Astrocyte (in vitro differentiated cells and primary cell): ENCODE results near the gene SSBP3. TPM values are rescaled to one million over a fixed set of nuclear protein-coding genes. Genes with fewer than 3 reads are reported as not detected.

Source experiments
- DNase-seq: peaks from one replicate; pipeline ENCODE4 v3.0.0-alpha.2; 2010; ENCODE audit warnings: low read depth
- FAIRE-seq: peaks from 2 replicates; lab custom pipeline; 2011; peaks lifted over from hg19 to GRCh38; lab: Jason Lieb, UNC
- H2AFZ ChIP-seq: 2 replicates; pipeline ENCODE4 v1.6.0; 2012; ENCODE audit warnings: low read depth, low read length, inconsistent platforms
- H3K27ac ChIP-seq: 2 replicates; pipeline ENCODE4 v1.5.1; 2011; ENCODE audit warnings: low read depth, low read length, inconsistent platforms
- H3K27me3 ChIP-seq: 2 replicates; pipeline ENCODE4 v1.6.0; 2011; ENCODE audit warnings: low read length, inconsistent platforms; ENCODE audit not compliant: insufficient read depth
- H3K36me3 ChIP-seq: 2 replicates; pipeline ENCODE4 v1.5.1; 2011; ENCODE audit warnings: low read length, inconsistent platforms; ENCODE audit not compliant: insufficient read depth
- H3K4me1 ChIP-seq: 2 replicates; pipeline ENCODE4 v1.5.1; 2011; ENCODE audit warnings: low read length, inconsistent platforms; ENCODE audit not compliant: insufficient read depth
- H3K4me2 ChIP-seq: 2 replicates; pipeline ENCODE4 v1.6.0; 2012; ENCODE audit warnings: low read length, inconsistent platforms
- H3K4me3 ChIP-seq: 2 replicates; pipeline ENCODE4 v1.5.1; 2011; ENCODE audit warnings: low read depth, mild to moderate bottlenecking, low read length, inconsistent platforms; ENCODE audit not compliant: insufficient read depth
- H3K79me2 ChIP-seq: 2 replicates; pipeline ENCODE4 v1.6.0; 2012; ENCODE audit warnings: mild to moderate bottlenecking, low read length, inconsistent platforms; ENCODE audit not compliant: insufficient read depth
- H3K9ac ChIP-seq: 2 replicates; pipeline ENCODE4 v1.6.0; 2012; ENCODE audit warnings: mild to moderate bottlenecking, low read length, inconsistent platforms
- H3K9me3 ChIP-seq: 2 replicates; pipeline ENCODE4 v1.5.1; 2012; ENCODE audit warnings: low read depth, mild to moderate bottlenecking, low read length, inconsistent platforms; ENCODE audit not compliant: insufficient read depth
- H4K20me1 ChIP-seq: 2 replicates; pipeline ENCODE4 v1.6.0; 2012; ENCODE audit warnings: low read length, inconsistent platforms; ENCODE audit not compliant: insufficient read depth
- H3K27ac Mint-ChIP-seq: one replicate; pipeline ENCODE4 v1.8.0; 2021; ENCODE audit warnings: mild to moderate bottlenecking, mixed read lengths; ENCODE audit not compliant: unreplicated experiment
- H3K27me3 Mint-ChIP-seq: one replicate; pipeline ENCODE4 v1.8.0; 2021; ENCODE audit warnings: low read depth, mixed read lengths; ENCODE audit not compliant: unreplicated experiment
- H3K36me3 Mint-ChIP-seq: one replicate; pipeline ENCODE4 v1.8.0; 2021; ENCODE audit warnings: low read depth, mixed read lengths; ENCODE audit not compliant: unreplicated experiment
- H3K4me1 Mint-ChIP-seq: one replicate; pipeline ENCODE4 v1.8.0; 2021; ENCODE audit warnings: low read depth, mixed read lengths; ENCODE audit not compliant: unreplicated experiment
- H3K4me3 Mint-ChIP-seq: one replicate; pipeline ENCODE4 v1.8.0; 2021; ENCODE audit warnings: mild to moderate bottlenecking, moderate library complexity, mixed read lengths; ENCODE audit not compliant: unreplicated experiment
- H3K9me3 Mint-ChIP-seq: one replicate; pipeline ENCODE4 v1.8.0; 2021; ENCODE audit warnings: mild to moderate bottlenecking, mixed read lengths; ENCODE audit not compliant: unreplicated experiment
- EZH2 ChIP-seq: IDR thresholded peaks from 2 replicates; pipeline ENCODE4 v1.6.1; 2012; ENCODE audit warnings: mild to moderate bottlenecking, low read length, inconsistent platforms; ENCODE audit not compliant: insufficient read depth
- total RNA-seq: library from RNA; stranded (reverse); gene quantifications from 2 replicates; pipeline ENCODE4 v1.2.1, GENCODE V29; 2021
- TF ChIP-seq, protein P1 (sequence below): IDR thresholded peaks from 2 replicates; pipeline ENCODE4 v1.5.1; 2011; ENCODE audit warnings: low read depth, mild to moderate bottlenecking, inconsistent platforms, low read length, moderate library complexity; ENCODE audit not compliant: insufficient read depth

SSBP3 gene
- total RNA-seq, 1 donor from 2014 or later: 89.8 TPM

DNA sequence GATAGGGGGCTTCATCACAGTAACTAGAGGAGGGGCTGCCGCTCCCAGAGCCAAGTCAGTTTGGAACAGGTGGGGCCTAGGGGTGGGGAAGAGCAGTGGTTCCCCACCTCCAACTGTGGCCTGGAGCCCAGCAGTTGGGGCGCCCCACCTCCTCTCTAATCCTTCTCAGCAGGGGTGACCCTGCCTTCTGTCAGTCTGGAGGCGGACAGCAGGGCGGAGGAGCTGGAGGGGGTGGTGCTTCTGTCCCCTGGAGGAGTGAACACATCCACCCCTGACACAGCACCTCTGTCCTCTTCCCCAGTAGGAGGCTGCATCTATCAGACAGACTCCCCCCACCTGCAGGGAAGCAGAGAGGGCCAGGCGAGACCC is 132.4 kb downstream of the SSBP3 start:
- peaks cover 53% of the 10 kb centered on the region for H3K4me1 Mint-ChIP-seq
- peak overlapping the region; percentile 63 for H3K4me2 ChIP-seq
- no peaks in the 10 kb centered on the region for H3K9me3 ChIP-seq
- no peaks in the 10 kb centered on the region for H3K9me3 Mint-ChIP-seq
- no peaks in the 10 kb centered on the region for H3K79me2 ChIP-seq
- H3K27me3 Mint-ChIP-seq: no peaks in the 10 kb centered on the region
- TF ChIP-seq EZH2: no peak
- TF ChIP-seq, protein P1, sequence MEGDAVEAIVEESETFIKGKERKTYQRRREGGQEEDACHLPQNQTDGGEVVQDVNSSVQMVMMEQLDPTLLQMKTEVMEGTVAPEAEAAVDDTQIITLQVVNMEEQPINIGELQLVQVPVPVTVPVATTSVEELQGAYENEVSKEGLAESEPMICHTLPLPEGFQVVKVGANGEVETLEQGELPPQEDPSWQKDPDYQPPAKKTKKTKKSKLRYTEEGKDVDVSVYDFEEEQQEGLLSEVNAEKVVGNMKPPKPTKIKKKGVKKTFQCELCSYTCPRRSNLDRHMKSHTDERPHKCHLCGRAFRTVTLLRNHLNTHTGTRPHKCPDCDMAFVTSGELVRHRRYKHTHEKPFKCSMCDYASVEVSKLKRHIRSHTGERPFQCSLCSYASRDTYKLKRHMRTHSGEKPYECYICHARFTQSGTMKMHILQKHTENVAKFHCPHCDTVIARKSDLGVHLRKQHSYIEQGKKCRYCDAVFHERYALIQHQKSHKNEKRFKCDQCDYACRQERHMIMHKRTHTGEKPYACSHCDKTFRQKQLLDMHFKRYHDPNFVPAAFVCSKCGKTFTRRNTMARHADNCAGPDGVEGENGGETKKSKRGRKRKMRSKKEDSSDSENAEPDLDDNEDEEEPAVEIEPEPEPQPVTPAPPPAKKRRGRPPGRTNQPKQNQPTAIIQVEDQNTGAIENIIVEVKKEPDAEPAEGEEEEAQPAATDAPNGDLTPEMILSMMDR: no peak
- H2AFZ ChIP-seq: no peak overlapping the region
- peak overlapping the region; percentile 63 for H3K9ac ChIP-seq
- peaks cover 53% of the 10 kb centered on the region for H4K20me1 ChIP-seq
- peaks cover 40% of the 10 kb centered on the region for H3K4me1 ChIP-seq
- no peaks in the 10 kb centered on the region for H3K36me3 ChIP-seq
- peak overlapping the region; percentile 56 for H3K27ac ChIP-seq
- peak overlapping the region; percentile 0 for H3K4me3 ChIP-seq
- no peak for FAIRE-seq
- H3K4me3 Mint-ChIP-seq: no peak overlapping the region
- no peaks in the 10 kb centered on the region for H3K27me3 ChIP-seq
- H3K27ac Mint-ChIP-seq: peak overlapping the region; percentile 2
- peaks cover 11% of the 10 kb centered on the region for H3K36me3 Mint-ChIP-seq
- no peak for DNase-seq

DNA sequence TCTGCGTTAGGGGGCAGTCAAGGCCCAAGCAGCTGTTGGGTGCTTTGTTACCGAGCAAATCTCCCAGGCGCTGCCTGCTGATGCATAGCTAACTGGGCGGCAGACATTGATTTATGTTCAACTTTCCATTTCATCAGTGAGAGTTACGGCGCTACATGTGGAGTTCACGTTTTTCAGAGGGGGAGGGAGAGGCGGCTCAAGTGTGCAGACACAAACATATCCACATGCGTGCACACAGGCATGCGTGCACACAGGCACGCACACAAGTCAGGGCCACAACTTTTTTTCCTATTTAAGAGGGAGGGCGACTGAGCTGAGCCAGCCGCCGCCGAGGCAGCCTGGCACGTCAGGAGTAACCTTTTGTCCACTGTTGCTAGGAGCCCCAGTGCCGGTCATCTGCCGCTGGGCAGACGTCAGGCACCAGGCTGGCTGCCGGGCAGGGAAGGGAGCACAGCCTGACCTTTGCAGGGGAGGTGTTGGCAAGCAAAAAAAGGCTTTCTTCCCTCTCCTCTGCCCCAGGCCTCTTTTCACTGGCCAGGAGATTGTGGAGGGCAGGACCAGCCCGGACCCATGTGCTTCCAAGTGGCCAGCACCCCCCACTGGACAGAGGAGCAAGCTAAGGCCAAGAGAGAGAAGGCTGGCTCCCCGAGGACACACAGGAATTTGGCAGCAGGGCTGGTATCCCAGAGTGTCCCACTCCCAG is 133.0 kb downstream of the SSBP3 start:
- peak; percentile 90 for DNase-seq
- Mint-ChIP-seq H3K4me1 (peaks cover 55% of the 10 kb centered on the region), H3K27ac (peak overlapping the region; percentile 2), H3K27me3 (no peaks in the 10 kb centered on the region), H3K9me3 (no peaks in the 10 kb centered on the region), H3K36me3 (peaks cover 11% of the 10 kb centered on the region), H3K4me3 (no peak overlapping the region)
- H4K20me1 ChIP-seq: peaks cover 58% of the 10 kb centered on the region
- no peak for FAIRE-seq
- H3K4me2 ChIP-seq: peak overlapping the region; percentile 63
- no peaks in the 10 kb centered on the region for H3K9me3 ChIP-seq
- no peaks in the 10 kb centered on the region for H3K36me3 ChIP-seq
- H3K9ac ChIP-seq: peak overlapping the region; percentile 63
- H3K4me1 ChIP-seq: peaks cover 42% of the 10 kb centered on the region
- H3K27ac ChIP-seq: peak overlapping the region; percentile 56
- H3K79me2 ChIP-seq: no peaks in the 10 kb centered on the region
- H2AFZ ChIP-seq: no peak overlapping the region
- H3K27me3 ChIP-seq: no peaks in the 10 kb centered on the region
- H3K4me3 ChIP-seq: peak overlapping the region; percentile 0
- TF ChIP-seq EZH2: no peak
- TF ChIP-seq, protein P1: no peak

DNA sequence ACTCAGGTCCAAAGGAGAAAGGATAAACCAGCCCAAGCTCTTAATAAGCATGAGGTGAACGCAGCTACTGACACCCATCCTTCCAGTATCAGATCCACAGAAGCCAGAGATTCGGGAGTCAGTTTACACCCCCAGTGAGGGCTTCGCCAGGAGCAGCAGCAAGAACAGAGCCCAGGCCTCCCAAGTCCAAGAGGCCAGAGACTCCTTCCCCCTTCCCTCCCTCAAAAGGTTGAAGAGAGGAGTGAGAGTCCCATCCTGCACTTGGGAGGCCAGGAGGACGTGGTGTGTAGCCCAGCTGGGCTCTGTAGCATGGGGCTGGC is 133.5 kb downstream of the SSBP3 start:
- Histone ChIP-seq H3K79me2 (no peaks in the 10 kb centered on the region), H3K27ac (peak overlapping the region; percentile 56), H3K4me1 (peaks cover 46% of the 10 kb centered on the region), H3K4me3 (no peak overlapping the region), H3K36me3 (no peaks in the 10 kb centered on the region), H3K4me2 (peak overlapping the region; percentile 63), H3K27me3 (no peaks in the 10 kb centered on the region), H2AFZ (no peak overlapping the region), H3K9ac (peak overlapping the region; percentile 63), H4K20me1 (peaks cover 63% of the 10 kb centered on the region), H3K9me3 (no peaks in the 10 kb centered on the region)
- FAIRE-seq (no peak), DNase-seq (no peak)
- TF ChIP-seq, protein P1: peak; percentile 54
- no peak for TF ChIP-seq EZH2
- H3K27ac Mint-ChIP-seq: peak overlapping the region; percentile 63
- peaks cover 57% of the 10 kb centered on the region for H3K4me1 Mint-ChIP-seq
- H3K9me3 Mint-ChIP-seq: no peaks in the 10 kb centered on the region
- peaks cover 11% of the 10 kb centered on the region for H3K36me3 Mint-ChIP-seq
- no peaks in the 10 kb centered on the region for H3K27me3 Mint-ChIP-seq
- no peak overlapping the region for H3K4me3 Mint-ChIP-seq
